Stimulated activated CD8-positive, alpha-beta memory T cell treated with anti-CD3 and anti-CD28 coated beads, Interleukin-4, amount 100 ng/mL, for 48 hours (primary cell): ENCODE results near the gene SH3TC1.

Experiments
- DNase-seq: peaks from one replicate; pipeline ENCODE4 v3.0.0-alpha.2; 2020

Gene SH3TC1

DNA sequence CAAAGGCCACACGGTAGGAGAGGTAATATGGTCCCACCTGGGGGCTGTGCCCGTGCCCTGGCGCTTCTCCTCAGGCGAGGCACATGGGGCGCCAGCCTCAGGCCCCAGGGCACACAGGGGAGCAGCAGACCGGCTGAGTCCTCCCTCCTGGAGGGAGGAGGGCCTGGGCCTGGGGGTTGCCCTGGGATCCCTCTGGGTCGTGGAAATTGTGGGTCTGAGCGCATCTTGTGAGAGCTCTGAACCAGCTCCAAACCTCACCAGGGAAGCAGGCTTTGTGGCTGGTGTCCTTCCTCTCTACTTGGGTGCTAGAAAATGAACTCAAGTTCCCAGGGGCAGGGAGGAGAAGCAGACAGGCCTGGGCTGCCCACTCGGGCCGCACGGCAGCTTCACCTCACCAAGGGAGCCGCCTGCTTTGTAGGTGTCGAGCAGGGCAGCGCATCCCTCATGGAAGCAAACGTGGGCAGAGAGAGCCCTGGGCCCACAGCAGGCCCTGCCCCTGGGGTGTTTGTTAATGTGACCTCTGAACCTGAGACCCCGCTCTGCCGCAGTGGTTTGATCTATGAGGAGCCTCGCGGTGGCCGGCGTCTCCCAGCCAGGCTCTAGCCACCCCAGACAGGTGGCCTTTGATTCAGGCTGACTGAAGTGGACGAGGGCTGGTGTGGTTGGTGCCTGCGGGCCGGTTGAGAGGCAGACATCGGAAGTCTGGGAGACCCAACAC lies 81.2 kb downstream of the SH3TC1 start:
- DNase-seq: no peak

DNA sequence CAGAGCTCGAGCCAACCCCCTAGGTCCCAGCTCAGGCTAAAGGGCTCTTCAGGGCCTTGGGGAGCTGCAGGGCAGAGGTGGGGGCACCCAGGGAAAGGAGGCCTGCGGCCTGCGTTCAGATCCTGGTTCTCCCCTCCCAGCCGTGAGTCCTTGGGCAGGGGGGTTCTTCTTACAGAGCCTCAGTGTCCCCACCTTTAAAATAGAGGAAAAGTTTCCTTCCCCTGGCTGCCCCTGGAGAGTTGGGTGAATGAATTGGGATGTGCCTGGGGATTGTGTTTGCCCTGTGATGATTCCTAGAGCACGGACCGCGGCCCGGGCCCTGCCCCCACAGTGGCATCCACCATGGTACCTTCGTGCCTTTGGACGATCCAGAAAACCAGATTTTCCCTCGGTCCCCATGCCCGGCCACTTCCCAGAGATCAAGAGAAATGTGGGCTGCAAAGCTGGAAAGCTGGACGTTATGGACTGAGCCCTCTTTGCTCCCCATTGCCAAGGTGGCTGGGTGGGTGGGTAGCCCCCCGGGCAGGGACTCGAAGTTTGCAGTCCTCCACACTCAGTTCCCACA lies 81.9 kb downstream of the SH3TC1 start:
- DNase-seq: no peak

DNA sequence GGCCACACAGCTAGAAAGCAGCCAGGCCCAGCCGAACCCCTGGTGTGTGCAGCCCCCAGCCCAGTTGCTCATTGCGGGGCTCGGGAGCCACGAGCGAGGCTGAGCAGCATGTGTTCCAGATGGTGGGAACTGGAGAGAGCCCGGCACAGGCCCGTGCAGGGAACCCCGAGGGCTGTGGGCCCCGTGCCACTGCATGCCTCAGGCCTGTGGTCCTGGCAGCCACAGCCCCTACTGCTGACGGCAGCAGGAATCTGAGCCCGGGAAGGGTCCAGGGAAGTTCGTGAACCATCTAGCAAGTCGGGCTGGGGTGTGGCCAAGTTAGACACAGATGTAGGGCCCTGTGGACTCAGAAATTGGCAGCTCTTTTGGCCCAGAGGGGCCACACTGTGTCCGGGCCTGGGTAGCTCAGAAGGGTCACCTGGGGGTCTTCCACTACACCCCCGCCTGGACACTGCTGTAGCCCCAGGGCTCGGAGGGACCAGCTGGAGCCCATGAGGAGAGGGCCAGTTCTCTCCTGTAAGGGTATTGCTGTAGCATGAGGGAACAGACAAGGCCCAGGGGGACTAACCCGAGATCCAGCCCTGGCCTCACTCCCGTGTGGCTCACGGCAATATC lies 82.5 kb downstream of the SH3TC1 start:
- DNase-seq: no peak

DNA sequence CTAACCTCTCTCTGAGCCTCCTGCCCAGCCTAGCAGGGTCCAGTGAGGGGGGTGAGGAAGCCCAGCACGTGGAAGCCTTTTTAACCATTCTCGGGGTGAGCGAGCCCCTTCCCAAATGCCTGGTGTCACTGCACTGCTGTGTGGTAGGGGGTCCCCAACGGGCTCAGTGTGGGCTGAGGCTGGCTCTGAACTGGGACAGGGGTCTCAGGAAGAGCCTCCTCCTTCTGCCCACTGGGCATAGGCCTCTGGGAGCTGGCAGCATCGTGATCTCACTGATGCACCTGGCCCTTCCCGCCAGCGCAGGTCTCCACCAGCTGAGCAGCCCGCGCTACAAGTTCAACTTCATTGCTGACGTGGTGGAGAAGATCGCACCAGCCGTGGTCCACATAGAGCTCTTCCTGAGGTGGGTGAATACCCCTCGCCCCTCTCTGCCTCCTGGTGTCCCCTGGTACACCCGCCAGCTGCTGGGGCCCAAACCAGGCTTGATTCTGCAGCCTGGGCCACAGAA lies 83.1 kb downstream of the SH3TC1 start:
- no peak for DNase-seq

DNA sequence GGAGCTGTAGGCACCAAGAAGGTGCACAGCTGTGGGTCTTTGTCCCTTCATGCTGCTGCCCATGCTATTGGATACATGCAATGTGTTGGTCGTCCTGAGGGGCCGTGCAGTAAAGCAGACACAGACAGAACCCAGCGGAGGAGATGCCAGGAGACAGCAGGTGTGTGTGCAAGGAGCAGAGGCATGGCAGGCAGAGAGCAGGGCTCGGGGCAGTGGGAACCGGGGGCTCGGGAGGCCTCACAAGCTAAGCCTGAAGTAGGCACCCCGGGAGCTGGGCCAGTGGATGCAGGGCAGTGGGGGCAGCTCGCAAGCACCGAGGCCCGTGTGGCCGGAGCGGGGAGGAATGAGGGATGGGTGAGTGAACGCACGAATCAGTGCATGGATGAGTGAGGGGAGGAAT lies 83.7 kb downstream of the SH3TC1 start:
- DNase-seq: no peak

DNA sequence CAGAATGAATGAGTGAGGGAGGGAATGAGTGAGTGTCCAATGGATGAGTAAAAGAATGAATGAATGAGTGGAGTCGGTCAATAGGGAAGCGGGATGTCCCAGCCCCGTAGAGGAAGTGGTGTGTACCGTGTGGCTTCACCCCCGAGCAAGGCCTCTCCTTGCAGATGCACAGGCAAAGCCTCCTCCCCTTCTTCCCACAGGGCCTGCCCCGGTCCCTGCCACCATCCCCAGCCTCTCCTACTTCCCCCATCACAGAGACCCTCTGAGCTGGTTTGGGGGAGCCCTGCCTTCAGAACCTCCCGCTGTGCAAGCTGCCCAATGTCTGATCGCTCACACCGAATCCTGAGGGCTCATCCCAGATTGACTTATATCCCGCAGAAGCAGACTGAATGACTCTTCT lies 84.1 kb downstream of the SH3TC1 start:
- DNase-seq: no peak

DNA sequence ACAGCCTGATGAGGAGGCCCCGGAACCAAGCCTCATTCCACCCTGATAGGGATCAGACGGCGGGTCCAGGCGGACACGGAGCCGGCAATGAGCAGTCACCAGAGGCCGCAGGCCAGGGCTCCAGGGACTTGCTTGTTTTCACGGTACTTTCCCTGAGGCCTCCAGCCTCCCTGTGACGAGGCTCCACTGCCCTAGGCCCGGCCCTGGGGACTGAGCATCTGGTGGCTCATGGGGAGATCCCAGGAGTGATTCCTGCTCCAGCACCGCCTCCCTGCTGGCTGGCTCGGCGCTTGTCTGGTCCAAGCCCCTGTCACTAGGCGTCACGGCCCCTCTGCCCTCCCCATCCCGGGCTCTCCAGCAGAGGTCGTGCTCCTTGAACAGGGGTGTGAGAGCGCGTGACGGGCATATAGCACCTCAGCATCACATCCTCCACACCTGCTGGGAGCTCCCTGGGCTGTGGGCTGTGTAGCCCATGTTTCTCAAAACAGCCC lies 84.6 kb downstream of the SH3TC1 start:
- no peak for DNase-seq

DNA sequence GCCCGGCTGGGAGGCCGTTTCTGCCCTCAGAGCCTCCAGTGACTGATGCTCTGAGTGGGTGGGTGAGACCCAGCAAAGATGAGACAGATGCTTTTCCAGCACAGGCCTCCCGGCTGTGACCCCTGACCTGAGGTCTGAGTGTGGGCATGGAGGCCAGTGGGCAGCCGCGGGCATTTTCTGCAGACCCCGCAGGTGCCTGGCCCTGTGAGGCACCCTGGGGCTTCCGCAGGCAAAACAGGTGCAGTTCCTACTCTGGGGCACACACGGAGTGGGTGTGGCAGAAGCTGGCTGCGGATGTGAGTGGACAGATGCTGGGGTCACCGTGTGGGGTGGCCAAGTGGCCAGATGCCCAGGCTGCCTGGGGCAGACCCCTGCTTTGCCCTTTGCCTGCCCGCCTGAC lies 85.3 kb downstream of the SH3TC1 start:
- DNase-seq: no peak

DNA sequence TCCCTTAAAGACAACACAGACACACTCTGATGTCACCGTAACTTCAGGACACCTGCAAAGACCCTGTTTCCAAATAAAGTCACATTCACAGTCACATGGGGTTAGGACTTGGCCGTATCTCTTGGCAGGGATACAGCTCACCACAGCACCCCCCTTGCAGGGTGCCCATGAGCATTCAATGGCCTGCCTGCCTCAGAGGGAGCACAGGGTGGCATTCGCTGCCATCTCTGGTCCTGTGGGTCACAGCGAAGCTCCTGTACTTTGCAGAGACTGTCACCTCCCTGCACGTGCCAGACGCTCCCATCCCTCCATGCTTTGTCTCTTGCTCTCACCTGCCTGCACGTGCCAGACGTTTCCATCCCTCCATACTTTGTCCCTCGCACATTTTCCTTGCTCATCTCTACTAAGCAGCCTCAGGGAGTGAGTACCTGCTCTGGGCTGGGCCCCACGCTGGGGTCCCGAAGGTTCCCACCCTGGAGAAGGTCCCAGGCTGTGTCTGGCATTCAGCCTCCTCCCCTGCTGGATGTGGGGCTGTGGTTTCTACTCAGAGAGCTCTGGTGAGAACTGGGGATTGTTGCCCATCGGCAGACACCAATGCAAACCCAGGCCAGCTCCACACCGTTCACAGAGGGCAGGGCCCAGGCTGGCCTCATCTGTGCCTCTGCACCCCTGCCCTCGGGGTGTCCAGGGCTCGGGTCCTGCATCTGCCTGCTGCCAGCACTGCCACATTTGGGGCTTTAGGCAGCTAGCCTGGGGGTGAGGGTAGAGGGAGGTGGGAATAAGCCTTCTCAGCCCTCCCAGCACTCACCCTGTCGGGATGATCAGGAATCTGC lies 86.3 kb downstream of the SH3TC1 start:
- DNase-seq: no peak

DNA sequence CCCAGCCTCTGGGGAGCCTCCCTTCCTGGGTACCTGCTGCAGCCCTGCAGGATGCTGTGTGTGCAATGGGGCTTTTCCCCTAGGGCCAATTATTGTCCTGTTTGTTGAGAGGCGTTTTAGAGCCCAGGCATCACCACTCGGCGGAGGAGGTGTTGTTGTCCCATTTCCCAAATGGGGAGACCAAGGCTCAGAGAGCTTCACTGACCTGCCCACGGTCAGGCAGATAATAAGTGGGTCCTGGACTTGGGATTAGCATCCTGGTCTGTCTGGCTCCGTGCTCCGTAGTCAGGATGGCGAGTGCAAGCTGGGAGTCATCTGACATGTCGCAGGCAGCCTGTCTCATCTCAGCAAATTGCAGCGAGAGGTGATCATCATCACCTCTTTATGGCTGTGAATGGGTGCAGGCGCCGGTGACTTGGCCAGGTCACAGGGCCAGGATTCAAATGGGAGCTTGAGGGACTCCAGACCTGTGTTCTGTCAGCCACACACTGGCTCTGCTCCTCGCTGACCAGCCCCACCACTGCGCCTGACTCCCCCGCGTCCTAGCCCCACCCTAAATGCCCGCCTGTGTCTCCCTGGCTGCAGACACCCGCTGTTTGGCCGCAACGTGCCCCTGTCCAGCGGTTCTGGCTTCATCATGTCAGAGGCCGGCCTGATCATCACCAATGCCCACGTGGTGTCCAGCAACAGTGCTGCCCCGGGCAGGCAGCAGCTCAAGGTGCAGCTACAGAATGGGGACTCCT lies 87.1 kb downstream of the SH3TC1 start:
- DNase-seq: no peak

DNA sequence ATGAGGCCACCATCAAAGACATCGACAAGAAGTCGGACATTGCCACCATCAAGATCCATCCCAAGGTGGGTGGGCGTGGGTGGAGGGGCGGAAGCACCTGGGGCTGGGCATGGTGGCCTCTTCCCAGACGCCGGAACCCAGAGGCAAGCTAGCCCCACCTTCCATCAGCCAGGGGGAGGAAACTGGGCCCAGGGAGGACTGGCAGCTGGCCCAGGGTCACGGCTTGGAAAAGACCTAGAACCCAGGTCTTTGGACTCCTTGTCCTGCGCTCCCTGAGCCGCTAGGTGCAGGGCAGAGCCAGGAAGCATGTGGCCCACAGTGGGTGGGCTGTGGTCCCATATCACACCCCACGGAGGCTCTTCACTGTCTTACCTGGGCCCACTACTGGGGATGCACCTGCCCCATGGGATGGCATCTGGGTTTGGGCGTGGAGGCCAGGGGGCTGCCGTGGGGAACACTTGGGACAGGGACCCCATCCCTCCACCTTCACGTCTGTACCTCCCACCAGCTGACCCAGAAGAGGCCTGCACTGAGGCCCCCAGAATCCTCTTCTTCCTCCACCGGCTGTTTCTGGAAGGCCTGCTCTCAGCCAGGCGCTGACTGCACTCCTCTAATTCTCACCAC lies 87.7 kb downstream of the SH3TC1 start:
- DNase-seq: no peak

DNA sequence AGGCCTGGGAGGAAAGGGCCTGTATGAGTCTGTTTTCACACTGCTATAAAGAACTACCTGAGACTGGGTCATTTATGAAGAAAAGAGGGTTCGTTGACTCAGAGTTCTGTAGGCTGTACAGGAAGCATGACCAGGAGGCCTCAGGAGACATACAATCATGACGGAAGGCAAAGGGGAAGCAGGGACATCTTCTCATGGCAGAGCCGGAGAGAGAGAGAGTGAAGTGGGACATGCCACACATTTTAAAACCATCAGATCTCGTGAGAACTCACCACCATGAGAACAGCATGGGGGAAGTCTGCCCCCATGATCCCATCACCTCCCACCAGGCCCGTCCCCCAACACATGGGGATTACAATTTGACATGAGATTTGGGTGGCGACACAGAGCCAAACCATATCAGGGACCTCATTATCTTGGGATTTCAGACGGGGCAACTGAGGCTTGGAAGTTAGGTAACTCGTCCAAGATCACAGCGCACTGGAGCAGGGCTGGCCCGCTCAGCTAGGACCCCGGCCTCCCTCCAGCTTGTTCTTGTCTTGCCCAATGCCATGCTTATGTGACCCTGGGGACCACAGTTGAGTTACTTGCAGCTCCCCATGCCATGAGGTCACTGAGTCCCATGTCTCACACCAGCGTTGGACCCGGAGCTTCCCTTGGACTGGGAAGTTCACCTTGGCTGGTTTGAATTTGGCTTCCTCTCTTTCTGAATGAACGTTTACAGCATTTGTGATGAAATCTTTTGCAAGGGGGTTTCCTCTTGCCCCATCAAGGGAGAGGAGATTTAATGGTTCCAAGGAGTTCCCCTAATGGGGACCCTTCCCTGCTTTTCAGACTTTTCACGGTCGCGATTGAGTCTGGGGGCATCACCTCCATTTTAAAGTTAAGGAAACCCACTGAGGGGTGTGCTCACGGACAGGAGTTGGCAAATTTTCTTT lies 88.5 kb downstream of the SH3TC1 start:
- DNase-seq: no peak

DNA sequence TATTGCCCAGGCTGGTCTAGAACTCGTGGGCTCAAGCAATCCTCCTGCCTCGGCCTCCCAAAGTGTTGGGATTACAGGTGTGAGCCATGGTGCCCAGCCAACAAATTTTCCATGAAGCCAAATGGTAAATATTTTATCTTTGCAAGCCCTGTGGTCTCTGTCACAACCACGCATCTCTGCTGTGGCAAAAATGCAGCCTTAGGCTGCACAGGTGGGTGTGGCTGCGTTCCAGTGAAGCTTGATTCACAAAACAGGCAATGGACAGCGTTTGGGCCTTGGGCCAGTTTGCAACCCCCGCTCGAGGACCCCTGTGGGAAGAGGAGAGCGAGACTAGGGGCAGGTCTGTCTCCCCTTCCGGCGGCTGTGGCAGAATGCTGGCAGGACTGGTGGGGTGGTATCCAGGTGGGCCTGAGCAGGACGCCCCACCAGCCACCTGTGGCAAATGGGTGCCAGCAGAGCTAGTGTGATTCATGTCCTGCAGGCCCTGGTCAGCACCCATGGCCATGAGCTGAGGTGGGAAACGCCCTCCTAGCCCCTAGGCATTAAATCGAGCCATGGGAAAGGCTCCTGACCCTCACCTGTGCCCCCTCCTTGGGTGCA lies 90.2 kb downstream of the SH3TC1 start:
- no peak for DNase-seq

DNA sequence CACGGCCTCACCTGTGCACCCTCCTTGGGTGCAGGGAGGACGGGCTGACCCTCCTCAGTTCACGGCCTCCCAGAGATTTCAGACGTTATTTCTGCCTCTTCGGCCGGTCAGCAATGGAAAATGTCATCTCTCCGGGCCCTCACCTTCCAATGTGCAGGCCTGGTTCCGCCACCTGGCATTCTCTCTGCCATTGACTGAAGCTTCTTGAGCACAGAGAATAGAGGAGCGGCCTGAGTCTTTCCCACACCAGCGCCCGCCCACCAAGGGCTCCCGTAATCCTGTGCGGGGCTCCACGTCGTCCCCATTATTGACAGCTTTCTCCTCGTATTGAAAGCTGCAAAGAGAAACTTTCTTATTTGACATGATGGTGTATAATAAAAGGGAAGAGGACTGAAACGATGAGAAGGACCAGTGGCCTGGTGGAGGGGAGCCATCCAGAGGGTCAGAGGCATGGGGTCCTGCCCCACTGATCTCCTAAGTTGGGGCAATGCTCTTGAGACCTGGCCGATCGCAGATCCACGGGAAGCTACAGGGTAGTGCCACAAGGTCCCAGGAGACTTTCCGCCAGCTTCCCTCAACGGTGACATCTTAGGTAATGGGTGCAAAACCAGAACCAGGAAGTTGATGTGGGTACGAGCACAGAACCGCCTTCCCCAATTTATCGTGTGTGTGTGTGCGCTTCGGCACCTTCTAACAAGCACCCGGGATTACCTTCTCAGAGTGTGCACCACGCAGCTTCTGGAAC lies 91.0 kb downstream of the SH3TC1 start:
- no peak for DNase-seq

DNA sequence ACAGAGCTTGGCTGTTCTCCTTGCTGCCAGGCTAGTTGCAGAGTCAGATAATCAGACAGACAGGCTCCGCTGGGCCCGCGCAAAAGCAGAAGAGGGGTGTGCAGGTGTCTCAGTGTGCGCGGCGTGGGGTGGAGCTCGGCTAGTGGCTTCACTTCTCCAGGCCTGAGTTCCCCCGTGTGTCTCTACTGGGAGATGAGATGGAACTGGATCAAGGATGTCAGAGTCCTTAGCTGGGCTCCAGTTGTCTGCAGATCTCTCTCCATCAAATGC lies 91.5 kb downstream of the SH3TC1 start:
- DNase-seq: no peak
